GM18511 (cell line): ENCODE measurements around the gene ULBP2.
"Not testable (repeated sequence)": the region's sequence is repeated elsewhere in the genome, so short reads cannot be mapped to it uniquely, and the experiment has no call there.

Source experiments
- ATAC-seq: cut with Tn5 transposase; IDR thresholded peaks from one replicate; pipeline ENCODE4 v1.9.1; 2021; ENCODE audit warnings: mild to moderate bottlenecking, moderate library complexity; ENCODE audit not compliant: unreplicated experiment

ULBP2 gene

DNA sequence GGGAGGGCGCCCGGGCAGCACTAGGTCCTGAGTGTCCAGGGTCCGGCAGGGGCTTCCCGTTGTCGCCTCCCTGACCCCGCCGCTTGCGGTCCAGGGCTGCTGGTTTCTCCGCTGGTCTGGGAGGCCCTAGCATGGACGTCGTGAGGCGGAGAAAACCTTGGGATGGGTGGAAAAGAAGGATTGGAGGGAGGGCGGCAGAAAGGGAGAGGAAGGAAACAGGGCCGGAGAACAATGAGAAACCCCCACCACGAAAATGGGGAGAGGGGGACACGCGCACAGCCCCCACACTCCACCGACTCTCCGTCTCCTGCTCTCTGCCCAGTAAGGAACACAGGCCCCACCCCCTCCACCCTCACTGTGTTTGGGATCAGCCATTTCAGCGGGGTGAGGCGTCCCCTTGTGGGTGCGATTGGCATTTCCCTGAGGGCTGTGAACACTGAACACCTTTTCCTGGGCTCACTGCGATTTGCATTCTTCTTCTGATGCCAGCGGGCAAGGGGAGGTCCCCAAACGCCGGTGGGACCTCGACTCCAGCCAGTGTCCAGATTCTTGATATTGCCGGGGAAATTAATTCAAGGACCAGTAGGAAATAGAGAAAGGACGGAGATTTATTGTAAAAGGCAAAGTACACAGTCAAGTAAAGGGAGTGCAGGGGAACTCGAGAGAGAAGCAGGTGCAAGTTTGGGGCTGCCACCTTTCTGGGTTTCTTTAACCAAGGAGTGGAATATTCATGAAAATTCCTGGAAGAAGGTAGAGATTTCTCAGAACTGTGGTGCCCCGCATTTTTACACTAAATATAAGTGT lies 15.6 kb upstream of the ULBP2 start:
- ATAC-seq: no peak

DNA sequence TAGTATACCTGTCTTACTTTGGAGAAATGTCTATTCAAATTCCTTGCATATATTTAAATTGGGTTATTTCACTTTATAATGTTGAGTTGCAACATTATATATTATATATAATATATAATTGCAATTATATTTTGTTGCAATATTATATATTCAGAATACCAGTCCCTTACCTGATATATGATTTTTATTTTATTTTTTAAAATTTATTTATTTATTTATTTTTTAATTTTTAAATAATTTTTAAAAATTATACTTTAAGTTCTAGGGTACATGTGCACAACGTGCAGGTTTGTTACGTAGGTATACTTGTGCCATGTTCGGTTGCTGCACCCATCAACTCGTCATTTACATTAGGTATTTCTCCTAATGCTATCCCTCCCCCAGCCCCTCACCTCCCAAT lies 14.8 kb upstream of the ULBP2 start:
- ATAC-seq: not testable (repeated sequence)

DNA sequence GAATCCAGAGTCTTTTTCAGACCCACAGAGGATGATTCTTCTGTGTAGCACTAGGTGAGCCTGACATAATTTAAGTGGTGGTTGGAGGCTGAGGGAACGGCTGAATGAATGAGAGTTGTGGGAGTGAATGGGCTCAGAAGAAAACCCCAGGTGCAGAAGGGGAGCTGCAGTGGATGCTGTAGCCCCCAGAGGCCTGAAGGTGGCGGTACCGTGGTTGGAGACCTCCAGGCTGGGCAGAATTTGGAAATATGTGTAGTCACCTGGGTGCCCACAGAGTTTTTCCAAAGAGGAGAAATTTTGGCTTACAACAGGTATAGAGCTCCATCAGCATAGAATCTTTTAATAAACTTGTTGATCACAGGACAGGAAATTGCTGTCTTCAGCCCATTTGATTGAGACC lies 12.4 kb upstream of the ULBP2 start:
- no peak for ATAC-seq

DNA sequence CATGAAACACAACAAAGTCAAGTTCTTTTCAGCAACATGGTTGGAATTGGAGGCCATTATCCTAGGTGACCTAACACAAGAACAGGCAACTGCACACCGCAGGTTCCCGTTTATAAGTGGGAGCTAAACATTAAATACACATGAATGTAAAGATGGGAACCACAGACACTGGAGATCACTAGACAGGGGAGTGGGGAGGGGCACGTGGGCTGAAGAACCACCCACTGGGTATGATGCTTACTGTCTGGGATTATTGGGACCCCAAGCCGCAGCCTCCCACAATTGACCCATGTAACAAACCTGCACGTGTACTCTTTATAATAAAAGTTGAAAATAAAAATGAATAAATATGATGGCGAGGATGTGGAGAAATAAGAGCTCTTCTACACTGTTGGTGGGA lies 10.3 kb upstream of the ULBP2 start:
- ATAC-seq: no peak

DNA sequence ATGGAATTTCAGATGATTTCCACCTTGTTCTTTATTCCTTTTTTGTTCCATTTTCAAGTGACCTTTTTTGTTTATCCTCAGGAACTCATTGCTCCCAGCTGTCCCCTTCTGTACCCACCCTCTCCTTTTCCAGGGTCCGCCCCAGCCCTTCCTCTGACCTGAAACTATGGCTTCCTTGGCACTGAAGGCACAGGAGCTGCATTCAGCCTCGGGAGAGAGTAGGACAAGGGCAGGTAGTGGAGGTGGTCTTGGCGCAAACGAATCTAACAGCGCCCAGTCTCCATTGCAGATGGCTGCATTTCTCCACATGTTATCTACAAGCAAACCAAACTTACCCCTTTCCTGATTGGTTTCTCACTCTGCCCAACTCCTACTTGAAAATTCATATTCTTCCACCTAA lies 8.8 kb upstream of the ULBP2 start:
- no peak for ATAC-seq

DNA sequence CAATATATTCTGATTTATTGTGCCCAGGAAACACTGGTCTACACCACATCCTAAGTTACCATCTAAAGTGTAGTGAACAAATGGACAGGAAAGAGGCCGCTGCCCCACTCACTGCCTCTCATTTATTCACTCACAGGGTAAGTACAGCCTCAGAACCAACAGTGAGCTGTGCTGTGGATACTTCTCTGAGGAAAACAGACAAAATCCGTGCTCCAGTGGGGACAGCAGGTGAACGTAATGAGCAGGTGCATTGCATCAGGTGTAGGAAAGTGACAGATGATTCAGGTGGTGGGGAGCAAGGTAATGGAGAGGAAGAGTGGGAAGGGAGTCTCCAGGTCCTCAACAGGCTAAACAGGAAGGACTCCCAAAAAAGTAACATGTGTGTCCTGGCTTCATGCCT lies 8.4 kb upstream of the ULBP2 start:
- ATAC-seq: no peak

DNA sequence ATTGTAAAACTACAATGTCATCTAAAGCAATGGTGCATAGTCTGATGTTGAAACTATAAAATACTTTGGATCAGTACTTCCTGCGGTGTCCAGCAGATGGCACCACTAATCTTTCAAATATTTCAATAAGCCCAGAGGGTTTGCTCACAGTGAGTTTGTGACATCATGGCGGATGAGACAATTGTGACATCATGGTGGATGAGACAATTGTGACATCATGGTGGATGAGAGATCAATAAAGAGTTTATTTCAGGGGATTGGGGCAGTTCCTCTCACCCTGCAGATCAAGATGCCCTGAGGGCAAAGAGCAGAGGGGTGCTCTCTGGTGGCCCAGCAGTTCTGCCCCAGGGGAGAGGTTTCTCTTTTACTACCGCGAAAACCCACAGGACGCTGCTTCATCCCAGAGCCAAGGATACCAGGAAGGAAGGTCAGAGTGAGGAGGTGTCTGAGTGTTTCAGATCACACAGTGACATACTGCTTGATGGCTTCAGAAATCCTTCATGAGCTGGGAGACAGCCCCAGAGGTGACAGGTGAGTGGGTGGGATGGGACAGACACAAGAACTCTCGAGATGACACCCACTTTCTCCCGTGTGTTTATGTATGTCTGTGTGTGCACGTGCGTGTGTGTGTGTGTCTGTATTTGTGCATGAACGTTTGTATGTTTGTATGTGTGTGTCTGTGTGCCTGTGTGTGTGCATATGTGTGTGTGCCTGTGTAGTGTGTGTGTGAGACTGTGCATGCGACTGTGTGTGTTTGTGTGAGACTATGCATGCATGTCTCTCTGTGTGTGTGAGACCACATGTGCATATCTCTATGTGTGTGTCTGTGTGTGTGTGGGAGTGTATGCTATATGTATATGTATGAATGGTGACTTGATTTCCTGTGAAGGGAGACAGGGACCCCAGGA lies 7.3 kb upstream of the ULBP2 start:
- ATAC-seq: no peak

DNA sequence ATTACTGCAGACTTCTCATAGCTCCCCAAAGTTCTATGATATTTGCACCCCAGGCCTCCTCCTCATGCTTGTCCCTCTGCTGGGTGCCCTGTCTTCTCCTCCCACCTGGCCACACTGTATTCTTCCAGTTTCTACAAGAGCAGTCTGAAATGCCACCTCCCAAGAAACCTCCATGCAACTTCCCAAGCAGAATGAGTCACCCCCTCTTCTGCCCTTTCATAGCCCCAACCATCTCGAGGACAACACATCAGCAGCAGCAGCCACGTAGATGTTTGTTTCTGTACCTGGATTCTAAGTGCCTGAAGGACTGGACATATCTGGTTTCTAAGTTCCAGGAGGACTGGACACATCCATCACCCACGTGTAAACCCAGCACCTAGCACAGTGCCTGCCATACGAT lies 6.6 kb upstream of the ULBP2 start:
- ATAC-seq: no peak

DNA sequence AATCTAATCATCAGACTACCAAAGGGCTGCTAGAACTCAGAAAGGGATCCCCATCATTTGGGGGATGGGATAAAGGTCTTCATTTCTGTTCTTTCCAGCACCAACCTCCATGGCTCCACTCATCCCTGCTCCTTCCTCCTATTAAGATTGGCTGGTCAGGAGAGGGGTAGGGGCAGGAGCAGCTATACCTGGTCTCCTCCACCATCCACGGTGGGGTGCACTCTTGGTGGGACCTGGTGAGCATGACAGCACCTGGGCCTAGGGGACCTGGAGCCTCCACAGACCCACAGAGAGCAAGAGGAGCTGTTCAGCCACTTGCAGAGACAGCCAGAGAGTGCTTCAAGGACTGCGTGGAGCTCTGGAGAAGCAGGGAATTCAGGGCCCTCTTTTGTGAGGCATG lies 6.1 kb upstream of the ULBP2 start:
- ATAC-seq: no peak

DNA sequence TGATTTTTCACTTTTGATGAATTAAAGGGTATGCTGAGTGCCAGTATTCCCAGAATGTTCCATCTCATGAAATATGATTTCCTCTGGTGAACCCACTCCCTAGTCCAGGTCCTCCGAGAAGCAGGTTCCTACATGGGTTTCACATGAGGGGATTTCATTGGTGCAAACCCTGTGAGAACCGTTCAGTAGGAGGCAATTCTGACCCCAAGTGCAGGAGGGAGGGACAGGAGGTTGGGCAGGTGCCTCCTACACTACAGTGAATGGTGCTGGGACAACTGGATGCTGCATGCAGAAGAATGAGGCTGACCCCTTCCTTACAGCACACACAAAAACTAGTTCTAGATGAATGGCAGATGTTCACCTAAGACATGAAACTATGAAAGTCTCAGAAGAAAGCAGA lies 5.1 kb upstream of the ULBP2 start:
- no peak for ATAC-seq

DNA sequence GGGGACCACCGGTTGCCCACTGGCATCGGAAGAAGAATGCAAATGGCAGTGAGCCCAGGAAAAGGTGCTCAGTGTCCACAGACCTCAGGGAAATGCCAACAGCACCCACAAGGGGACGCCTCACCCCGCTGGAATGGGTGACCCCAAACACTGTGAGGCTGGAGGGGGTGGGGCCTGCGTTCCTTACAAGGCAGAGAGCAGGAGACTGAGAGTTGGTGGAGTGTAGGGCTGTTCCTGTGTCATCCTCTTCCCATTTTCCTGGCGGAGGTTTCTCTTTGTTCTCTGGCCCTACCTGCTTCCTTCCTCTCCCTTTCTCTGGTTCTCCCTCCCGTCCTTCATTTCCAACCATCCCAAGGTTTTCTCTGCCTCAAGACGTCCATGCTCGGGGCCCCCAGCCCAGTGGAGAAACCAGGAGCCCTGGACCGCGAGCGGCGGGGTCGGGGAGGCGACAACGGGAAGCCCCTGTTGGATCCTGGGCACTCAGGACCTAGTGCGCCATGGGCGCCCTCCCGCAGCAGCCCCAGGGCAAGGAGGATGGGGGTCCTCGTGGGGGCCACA lies 3.7 kb upstream of the ULBP2 start:
- not testable (repeated sequence) for ATAC-seq

DNA sequence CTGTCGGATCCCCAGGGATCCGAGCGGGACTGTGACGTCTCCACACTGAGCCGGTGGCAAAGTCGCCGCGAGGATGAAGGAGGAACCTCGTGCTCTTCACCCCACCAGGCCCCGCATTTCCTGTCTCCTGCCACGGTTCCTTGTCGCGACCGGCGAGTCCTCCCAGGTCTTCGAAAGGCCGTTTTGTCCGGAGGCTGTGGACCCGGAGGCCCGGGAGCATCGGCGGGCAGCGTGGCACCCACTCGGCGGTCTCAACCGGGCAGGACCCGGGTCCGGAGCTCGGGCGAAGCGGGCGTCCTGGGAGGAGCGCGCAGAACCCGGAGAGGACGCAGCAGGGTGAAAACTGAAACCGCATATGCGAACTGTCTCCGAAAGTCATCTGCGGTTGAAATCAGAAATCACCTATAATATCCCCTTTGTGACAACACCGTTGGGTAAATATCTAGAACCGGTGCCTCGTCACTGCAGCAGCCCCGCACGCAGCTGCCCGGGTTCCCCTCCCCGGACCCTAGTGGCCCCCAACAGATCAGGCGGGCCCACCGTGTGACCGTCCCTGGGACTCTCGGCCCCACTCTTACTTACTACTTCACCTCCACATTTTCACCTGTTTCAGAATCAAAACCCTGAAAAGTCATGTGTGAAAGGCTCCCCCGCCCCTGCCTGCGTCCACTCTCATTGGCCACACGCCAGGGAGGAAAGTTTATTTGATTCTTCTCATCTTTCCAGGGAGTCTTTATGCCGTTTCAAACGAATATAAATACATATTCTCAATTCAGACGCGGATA lies 3.1 kb upstream of the ULBP2 start:
- ATAC-seq: peak; percentile 82

DNA sequence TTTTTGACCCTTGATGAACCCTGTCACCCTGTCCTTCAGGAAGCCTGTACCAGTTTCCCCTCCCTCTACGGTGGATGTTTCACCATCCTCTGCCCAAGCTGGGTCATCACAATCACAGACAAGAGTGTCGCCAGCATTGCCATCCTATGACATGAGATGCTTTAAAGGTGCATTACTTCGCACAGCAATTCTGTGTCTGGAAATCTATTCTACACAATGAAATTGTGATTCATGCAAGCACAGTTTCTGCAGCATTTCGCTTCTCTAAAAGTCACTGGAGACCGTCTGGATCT lies 2.5 kb upstream of the ULBP2 start:
- ATAC-seq: no peak

DNA sequence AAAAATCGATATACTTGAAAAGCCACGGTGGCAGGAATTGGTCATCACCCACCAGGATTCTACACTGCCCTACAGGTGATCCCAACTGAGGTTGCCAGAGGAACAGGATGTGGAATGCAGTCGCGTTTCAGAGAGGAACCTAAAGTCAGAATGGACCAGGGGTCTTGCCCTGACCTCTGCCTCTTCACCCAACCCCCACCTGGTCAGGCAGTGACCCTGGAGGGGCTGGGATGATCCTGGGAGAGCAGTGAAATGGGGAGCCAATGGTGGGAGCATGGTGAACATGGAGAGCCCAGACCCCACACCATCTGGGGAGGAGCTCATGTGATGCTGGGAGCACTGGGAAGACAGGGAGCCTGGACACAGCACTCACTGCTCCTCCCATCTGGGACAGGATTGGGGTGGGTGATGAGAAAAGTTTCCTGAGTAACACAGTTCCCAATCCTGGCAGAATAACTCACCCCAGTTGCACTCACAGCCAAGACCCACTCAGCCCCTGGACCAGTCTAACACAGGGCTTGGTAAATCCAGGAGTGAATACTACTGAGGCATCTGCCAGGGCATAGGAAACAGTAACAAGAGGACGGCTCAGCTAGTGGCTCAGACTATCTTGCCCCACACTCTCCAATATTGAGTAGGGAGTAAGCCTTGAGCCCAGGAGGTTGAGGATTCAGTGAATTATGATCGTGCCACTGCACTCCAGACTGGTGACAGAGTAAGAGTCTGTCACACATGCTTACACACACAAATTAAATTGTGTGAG lies 1.7 kb upstream of the ULBP2 start:
- ATAC-seq: no peak

DNA sequence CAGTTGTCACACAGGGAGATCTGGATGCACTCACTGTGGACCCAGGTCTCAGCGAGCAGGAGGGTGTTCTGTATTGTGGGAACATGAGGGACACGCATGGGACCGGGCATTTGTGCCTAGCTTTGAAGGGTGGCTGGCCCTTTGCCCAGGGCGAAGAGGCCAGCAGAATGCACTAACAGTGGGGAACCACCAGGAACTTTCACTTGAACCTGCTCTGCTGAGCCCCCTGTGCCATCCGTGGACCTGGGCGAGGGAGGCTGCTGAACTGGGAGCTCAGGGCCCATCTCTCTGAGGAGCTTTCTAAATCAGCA lies 1.2 kb upstream of the ULBP2 start:
- ATAC-seq: no peak

DNA sequence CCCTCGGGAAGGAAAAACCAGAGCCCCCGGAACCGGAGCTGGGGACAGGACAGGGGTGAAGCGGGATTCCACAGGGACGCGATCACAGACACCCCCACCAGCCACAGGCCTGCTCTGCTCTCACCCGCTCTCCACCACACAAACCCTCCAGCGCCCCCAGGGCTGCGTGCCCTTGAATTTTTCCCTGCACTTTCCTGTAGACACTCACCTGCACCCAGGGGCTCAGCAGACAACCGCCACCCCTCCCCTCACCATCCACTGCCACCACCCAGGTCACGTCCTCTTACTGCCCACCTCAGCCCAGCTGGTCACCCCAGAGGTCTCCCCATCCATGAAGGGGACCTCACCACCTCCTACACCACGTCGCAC lies 631 bp downstream of the ULBP2 start:
- no peak for ATAC-seq

DNA sequence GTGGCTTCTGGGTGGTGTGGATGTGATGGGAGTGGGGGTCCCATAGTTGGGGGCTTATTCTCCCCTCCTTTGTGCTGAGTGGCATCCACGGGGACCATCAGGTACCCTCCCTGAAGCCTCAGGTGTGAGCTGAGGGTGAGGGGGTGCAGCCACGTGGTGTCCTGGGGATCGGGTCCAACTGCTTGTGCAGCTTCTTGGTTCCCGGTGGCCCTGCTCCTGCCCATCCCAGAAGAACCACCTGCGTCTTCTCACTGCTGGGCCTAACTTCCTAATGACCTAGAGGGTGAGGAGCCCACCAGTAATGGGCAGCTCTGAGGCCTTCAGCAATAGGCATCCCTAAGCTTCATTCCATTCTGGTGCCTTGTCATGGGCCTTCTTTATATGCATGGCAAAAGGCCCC lies 1.5 kb downstream of the ULBP2 start:
- ATAC-seq: not testable (repeated sequence)

DNA sequence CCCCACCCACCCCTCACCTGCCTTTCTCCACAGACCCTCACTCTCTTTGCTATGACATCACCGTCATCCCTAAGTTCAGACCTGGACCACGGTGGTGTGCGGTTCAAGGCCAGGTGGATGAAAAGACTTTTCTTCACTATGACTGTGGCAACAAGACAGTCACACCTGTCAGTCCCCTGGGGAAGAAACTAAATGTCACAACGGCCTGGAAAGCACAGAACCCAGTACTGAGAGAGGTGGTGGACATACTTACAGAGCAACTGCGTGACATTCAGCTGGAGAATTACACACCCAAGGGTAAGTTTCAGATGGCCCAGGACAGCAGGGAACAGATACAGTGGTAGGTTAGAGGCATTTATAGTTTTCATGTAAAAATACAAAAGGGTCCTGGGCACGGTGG lies 3.5 kb downstream of the ULBP2 start:
- ATAC-seq: not testable (repeated sequence)

DNA sequence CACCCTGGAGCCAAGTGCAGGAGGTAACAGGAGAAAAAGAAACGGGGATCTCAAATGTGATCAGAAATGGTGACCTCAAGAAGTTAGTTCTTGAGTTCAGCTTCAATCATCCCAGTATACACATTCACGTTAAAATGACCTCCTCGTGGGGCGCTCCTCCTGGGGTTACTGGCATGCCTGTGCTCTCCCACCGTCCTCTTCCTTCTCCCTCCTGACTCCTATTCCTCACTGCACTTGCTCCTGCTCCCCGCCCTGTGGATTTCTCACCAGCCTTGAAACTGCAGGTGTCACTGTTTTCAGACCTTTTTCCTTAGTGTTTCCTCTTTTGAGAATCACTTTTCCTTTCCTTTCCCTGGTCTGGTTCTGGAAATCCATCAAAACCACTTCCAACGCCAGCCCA lies 4.8 kb downstream of the ULBP2 start:
- ATAC-seq: not testable (repeated sequence)

DNA sequence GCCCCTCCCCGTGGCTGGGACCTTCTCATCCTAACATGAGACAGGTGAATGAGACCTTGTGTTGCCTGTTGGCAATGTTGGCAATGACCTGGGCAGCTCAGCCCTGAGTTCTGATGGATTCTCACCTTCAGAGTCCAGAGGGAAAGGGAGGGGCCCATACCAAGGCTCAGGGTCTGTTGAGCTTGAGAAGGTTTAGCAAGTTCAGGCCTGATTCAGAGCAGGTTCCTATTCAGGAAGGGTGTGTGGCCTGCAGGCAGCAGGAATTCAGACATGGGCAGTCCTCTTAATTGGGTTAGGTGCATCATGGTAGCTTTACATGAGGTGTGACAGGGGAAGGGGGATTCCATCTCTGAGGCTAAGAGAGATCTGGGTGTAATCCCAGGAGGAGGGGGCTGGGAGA lies 5.7 kb downstream of the ULBP2 start:
- not testable (repeated sequence) for ATAC-seq

DNA sequence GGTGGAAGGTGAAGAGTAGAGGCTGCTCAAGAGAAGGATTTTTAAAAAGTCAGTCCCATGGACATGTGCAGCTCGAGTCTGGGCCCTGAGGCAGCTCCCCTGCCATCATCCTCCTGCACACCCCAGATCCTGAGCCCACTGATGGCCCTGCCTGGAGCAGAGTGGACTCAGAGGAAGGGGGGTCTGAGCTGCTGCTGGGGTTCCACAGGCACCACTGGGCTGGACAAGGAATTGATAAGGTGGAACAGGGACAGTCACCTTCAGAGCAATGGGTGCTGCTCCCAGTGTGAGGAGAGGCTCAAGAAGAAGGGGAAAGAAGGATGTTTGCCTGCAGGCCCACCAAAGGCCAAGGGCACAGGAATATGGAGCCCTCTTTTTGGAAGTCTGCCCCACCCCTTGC lies 6.2 kb downstream of the ULBP2 start:
- ATAC-seq: no peak
